Neural cell (in vitro differentiated cells): ENCODE measurements around the gene ATXN7L1.

Experiments used
- EP300 ChIP-seq: fragments of 450-650 bp; conservative IDR thresholded peaks from 2 replicates; pipeline ENCODE4 v1.6.1; 2014; ENCODE audit warnings: antibody characterized with exemption, mild to moderate bottlenecking, moderate library complexity; ENCODE audit not compliant: poor library complexity, severe bottlenecking
- EZH2 ChIP-seq: fragments of 200-600, 300-800 bp; shearing (Covaris generic), sonication (generic); IDR thresholded peaks from 2 replicates; pipeline ENCODE4 v1.6.1; 2014; ENCODE audit warnings: antibody characterized with exemption, low read length, borderline replicate concordance, mild to moderate bottlenecking; ENCODE audit not compliant: insufficient read depth, poor library complexity, severe bottlenecking
- MXI1 ChIP-seq: fragments of 450-650 bp; conservative IDR thresholded peaks from 2 replicates; pipeline ENCODE4 v1.6.1; 2014; ENCODE audit warnings: antibody characterized with exemption, mild to moderate bottlenecking; ENCODE audit not compliant: poor library complexity, severe bottlenecking
- POLR2AphosphoS5 ChIP-seq: IDR thresholded peaks from 2 replicates; pipeline ENCODE4 v1.6.1; 2012
- SMC3 ChIP-seq: fragments of 450-650 bp; conservative IDR thresholded peaks from 2 replicates; pipeline ENCODE4 v1.6.1; 2014; ENCODE audit warnings: antibody characterized with exemption, mild to moderate bottlenecking, moderate library complexity; ENCODE audit not compliant: poor library complexity
- TF ChIP-seq, protein P1 (sequence below): fragments of 450-650 bp; IDR thresholded peaks from 2 replicates; pipeline ENCODE4 v1.5.1; 2014; ENCODE audit warnings: antibody characterized with exemption, mild to moderate bottlenecking, moderate library complexity; ENCODE audit not compliant: poor library complexity, severe bottlenecking
- TF ChIP-seq, protein P2 (sequence below): IDR thresholded peaks from 2 replicates; pipeline ENCODE4 v1.6.1; 2012; ENCODE audit warnings: borderline replicate concordance

DNA sequence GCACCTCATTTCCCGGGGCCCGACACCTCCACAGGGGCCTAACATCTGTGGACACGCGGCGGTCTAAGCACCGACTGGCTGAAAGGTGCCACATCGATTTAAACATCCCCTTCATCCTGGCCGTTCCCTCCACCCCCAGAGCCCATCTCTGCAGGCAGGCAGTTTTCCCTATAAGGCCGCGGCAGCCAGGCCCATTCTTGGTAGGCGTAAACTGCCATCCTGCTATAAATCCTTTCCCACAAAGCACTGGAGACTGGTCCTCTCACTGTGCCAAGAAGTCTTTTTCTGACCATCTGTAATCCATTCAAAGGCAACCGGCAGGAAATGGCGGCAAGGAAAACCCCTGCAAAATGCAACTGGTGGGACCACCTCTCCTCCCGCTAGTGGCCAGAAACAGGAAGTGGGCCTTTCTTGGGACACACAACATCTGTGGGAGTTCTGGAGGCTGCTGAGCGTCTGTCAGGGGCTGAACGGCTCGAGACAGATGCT lies 22.4 kb downstream of the ATXN7L1 start:
- TF ChIP-seq, protein P1, sequence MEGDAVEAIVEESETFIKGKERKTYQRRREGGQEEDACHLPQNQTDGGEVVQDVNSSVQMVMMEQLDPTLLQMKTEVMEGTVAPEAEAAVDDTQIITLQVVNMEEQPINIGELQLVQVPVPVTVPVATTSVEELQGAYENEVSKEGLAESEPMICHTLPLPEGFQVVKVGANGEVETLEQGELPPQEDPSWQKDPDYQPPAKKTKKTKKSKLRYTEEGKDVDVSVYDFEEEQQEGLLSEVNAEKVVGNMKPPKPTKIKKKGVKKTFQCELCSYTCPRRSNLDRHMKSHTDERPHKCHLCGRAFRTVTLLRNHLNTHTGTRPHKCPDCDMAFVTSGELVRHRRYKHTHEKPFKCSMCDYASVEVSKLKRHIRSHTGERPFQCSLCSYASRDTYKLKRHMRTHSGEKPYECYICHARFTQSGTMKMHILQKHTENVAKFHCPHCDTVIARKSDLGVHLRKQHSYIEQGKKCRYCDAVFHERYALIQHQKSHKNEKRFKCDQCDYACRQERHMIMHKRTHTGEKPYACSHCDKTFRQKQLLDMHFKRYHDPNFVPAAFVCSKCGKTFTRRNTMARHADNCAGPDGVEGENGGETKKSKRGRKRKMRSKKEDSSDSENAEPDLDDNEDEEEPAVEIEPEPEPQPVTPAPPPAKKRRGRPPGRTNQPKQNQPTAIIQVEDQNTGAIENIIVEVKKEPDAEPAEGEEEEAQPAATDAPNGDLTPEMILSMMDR: no peak
- TF ChIP-seq, protein P2, sequence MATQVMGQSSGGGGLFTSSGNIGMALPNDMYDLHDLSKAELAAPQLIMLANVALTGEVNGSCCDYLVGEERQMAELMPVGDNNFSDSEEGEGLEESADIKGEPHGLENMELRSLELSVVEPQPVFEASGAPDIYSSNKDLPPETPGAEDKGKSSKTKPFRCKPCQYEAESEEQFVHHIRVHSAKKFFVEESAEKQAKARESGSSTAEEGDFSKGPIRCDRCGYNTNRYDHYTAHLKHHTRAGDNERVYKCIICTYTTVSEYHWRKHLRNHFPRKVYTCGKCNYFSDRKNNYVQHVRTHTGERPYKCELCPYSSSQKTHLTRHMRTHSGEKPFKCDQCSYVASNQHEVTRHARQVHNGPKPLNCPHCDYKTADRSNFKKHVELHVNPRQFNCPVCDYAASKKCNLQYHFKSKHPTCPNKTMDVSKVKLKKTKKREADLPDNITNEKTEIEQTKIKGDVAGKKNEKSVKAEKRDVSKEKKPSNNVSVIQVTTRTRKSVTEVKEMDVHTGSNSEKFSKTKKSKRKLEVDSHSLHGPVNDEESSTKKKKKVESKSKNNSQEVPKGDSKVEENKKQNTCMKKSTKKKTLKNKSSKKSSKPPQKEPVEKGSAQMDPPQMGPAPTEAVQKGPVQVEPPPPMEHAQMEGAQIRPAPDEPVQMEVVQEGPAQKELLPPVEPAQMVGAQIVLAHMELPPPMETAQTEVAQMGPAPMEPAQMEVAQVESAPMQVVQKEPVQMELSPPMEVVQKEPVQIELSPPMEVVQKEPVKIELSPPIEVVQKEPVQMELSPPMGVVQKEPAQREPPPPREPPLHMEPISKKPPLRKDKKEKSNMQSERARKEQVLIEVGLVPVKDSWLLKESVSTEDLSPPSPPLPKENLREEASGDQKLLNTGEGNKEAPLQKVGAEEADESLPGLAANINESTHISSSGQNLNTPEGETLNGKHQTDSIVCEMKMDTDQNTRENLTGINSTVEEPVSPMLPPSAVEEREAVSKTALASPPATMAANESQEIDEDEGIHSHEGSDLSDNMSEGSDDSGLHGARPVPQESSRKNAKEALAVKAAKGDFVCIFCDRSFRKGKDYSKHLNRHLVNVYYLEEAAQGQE: no peak
- TF ChIP-seq EZH2: no peak
- TF ChIP-seq EP300: no peak
- TF ChIP-seq POLR2AphosphoS5: no peak
- TF ChIP-seq MXI1: no peak
- TF ChIP-seq SMC3: no peak
